ENCODE results near the gene RPH3AL.

The RPH3AL gene

DNA sequence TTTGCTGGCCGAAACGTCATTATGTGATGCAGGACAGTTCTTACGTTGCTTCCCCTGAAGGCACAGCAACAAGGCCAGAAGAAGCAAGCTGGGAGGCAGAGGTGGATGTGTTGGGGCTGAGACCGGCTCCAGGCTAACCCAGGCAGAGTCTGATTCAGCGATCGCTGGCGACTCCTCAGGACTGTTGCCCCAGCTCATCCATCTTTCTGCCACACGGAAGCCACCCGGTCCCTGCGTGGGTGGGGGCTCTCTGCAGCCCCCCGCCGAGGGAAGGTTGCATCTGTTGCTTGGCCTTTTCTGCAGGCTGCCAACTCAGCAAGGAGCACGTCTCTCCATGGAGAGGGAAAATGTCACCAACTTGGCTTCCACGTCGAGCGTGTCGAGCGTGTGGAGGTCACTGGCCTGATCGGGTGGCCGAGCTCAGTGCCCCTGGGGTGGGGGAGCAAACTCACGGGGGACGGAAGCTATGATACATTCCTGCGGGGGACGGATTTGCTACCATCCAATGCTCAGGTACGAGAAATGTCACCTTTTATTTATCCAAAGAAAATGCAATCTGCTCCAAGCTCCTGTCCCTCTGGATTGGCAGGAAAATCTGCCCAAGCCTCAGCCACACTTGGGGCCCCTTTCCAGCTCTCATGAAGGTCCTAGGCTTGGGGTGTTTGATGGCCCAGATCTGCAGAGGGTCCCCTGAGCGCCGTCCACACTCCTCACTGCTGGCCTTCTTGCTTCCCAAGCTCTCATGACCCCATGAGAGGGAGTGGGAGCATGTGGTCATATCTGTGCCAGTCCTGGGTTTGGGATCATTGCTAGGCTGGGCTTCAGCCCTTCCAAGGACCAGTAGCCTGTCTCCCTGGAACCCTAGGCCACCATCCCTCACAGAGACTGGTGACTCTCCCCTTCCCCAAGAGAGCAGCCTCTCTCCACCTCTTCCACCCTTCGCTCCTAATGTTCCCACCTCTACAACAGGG, 69.4 kb downstream of the RPH3AL start:
- H3K27me3 ChIP-seq (replicated peaks; ENCODE audit: control insufficient read depth, insufficient read depth, low read length, poor library complexity, severe bottlenecking) = no peaks in the 10 kb centered on the region
- no peaks in the 10 kb centered on the region for H3K4me1 ChIP-seq (ENCODE audit: control insufficient read depth, insufficient read depth, low read length, poor library complexity, severe bottlenecking)
- H3K27ac ChIP-seq (ENCODE audit: insufficient read depth, low read length, poor library complexity, severe bottlenecking) = no peak overlapping the region
- no peaks in the 10 kb centered on the region for H3K36me3 ChIP-seq (ENCODE audit: control insufficient read depth, insufficient read depth, low read length)
- DNase-seq = no peak
- H3K9me3 ChIP-seq (ENCODE audit: control insufficient read depth, low read length) = no peaks in the 10 kb centered on the region
- H3K4me3 ChIP-seq (ENCODE audit: insufficient read depth, low read depth, low read length, poor library complexity, severe bottlenecking) = no peak overlapping the region

GRCh38 chr17:282000-282911, 70.4 kb downstream of the RPH3AL start:
- Histone ChIP-seq H3K4me3 (ENCODE audit: insufficient read depth, low read depth, low read length, poor library complexity, severe bottlenecking) (no peak overlapping the region), H3K27me3 (replicated peaks; ENCODE audit: control insufficient read depth, insufficient read depth, low read length, poor library complexity, severe bottlenecking) (no peaks in the 10 kb centered on the region)
- DNase-seq = no peak

DNA sequence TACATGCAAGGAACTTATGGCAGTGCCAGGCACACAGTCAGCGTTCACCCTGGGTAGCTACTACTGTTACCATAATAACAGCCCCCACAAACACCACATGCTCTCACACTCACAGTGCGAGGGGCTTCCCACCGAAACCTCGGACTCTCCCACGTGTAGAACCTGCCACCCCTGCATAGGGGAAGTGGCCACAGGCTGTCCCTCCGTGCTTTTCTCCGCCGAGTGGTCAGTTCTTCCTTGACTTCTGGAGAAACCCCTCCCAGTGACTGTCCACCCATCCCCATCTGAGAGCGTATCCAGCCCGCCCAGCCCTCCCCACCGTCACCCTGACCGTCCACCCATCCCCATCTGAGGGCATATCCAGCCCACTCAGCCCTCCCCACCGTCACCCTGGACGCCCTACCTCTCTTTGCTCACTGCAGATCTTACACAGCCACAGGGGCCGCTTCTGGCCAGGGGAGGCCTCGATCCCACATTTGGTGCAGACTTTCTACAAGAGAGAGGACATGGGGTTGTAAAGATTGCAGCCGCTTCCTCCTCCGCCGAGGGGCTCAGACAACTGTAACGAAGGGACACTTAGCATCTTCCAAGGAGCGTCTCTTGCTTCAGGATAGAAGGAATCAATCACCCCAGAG, 71.1 kb downstream of the RPH3AL start:
- no peak overlapping the region for H3K4me3 ChIP-seq (ENCODE audit: insufficient read depth, low read depth, low read length, poor library complexity, severe bottlenecking)
- no peaks in the 10 kb centered on the region for H3K9me3 ChIP-seq (ENCODE audit: control insufficient read depth, low read length)
- H3K27ac ChIP-seq (ENCODE audit: insufficient read depth, low read length, poor library complexity, severe bottlenecking) = no peak overlapping the region
- no peaks in the 10 kb centered on the region for H3K36me3 ChIP-seq (ENCODE audit: control insufficient read depth, insufficient read depth, low read length)
- H3K4me1 ChIP-seq (ENCODE audit: control insufficient read depth, insufficient read depth, low read length, poor library complexity, severe bottlenecking) = no peaks in the 10 kb centered on the region
- no peaks in the 10 kb centered on the region for H3K27me3 ChIP-seq (replicated peaks; ENCODE audit: control insufficient read depth, insufficient read depth, low read length, poor library complexity, severe bottlenecking)
- DNase-seq = no peak

More at GRCh38 chr17:282000-282911, 70.4 kb downstream of the RPH3AL start:
- Histone ChIP-seq H3K36me3 (ENCODE audit: control insufficient read depth, insufficient read depth, low read length) (no peaks in the 10 kb centered on the region), H3K4me1 (ENCODE audit: control insufficient read depth, insufficient read depth, low read length, poor library complexity, severe bottlenecking) (no peaks in the 10 kb centered on the region), H3K9me3 (ENCODE audit: control insufficient read depth, low read length) (no peaks in the 10 kb centered on the region), H3K27ac (ENCODE audit: insufficient read depth, low read length, poor library complexity, severe bottlenecking) (no peak overlapping the region)

DNA sequence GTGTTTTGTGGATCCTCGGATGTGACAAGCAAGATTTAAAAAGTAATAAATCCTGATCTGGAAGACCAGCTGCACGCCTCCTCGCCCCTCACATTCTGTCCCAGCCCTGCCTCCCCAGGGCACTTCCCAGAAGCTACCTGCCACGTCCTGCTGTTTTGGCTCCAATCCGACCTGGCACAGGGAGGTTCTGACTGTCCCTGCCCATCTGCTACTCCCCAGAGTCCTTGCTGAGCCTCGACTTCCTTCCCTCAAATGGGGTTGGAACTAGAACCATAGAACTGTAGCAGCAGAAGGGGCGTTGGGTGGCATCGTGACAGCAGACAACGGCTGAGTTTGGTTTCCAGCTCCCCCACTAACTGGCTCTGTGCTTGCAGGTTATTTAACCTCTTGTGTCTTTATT, 71.7 kb downstream of the RPH3AL start:
- Histone ChIP-seq H3K27ac (ENCODE audit: insufficient read depth, low read length, poor library complexity, severe bottlenecking) (no peak overlapping the region), H3K4me1 (ENCODE audit: control insufficient read depth, insufficient read depth, low read length, poor library complexity, severe bottlenecking) (no peaks in the 10 kb centered on the region), H3K4me3 (ENCODE audit: insufficient read depth, low read depth, low read length, poor library complexity, severe bottlenecking) (no peak overlapping the region), H3K27me3 (replicated peaks; ENCODE audit: control insufficient read depth, insufficient read depth, low read length, poor library complexity, severe bottlenecking) (no peaks in the 10 kb centered on the region), H3K9me3 (ENCODE audit: control insufficient read depth, low read length) (no peaks in the 10 kb centered on the region), H3K36me3 (ENCODE audit: control insufficient read depth, insufficient read depth, low read length) (no peaks in the 10 kb centered on the region)
- no peak for DNase-seq

DNA sequence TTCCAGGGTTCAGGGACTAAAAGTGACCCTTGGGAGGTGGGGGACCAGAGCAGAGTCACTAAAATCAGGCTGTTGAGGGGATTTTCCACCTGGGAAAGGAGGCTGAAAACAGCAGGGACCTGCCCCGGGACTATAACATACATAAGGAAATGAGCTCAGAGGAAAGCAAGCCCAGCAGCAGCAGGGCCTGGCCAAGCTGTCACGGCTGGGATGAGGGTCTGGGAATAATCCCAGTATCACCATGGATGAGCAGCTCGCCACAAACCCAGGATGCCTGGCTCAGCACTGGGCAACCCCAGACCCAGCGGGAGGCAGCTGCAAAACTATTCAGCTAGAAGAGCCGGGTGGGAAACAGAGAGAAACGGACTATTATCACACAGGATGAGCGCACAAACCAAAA, 72.4 kb downstream of the RPH3AL start:
- Histone ChIP-seq H3K27ac (ENCODE audit: insufficient read depth, low read length, poor library complexity, severe bottlenecking) (no peak overlapping the region), H3K36me3 (ENCODE audit: control insufficient read depth, insufficient read depth, low read length) (no peaks in the 10 kb centered on the region), H3K4me3 (ENCODE audit: insufficient read depth, low read depth, low read length, poor library complexity, severe bottlenecking) (no peak overlapping the region), H3K4me1 (ENCODE audit: control insufficient read depth, insufficient read depth, low read length, poor library complexity, severe bottlenecking) (no peaks in the 10 kb centered on the region), H3K9me3 (ENCODE audit: control insufficient read depth, low read length) (no peaks in the 10 kb centered on the region), H3K27me3 (replicated peaks; ENCODE audit: control insufficient read depth, insufficient read depth, low read length, poor library complexity, severe bottlenecking) (no peaks in the 10 kb centered on the region)
- DNase-seq = no peak

GRCh38 chr17:279776-280175, 72.8 kb downstream of the RPH3AL start:
- Histone ChIP-seq H3K27ac (ENCODE audit: insufficient read depth, low read length, poor library complexity, severe bottlenecking) (no peak overlapping the region), H3K9me3 (ENCODE audit: control insufficient read depth, low read length) (no peaks in the 10 kb centered on the region), H3K36me3 (ENCODE audit: control insufficient read depth, insufficient read depth, low read length) (no peaks in the 10 kb centered on the region), H3K4me1 (ENCODE audit: control insufficient read depth, insufficient read depth, low read length, poor library complexity, severe bottlenecking) (no peaks in the 10 kb centered on the region), H3K4me3 (ENCODE audit: insufficient read depth, low read depth, low read length, poor library complexity, severe bottlenecking) (no peak overlapping the region), H3K27me3 (replicated peaks; ENCODE audit: control insufficient read depth, insufficient read depth, low read length, poor library complexity, severe bottlenecking) (no peaks in the 10 kb centered on the region)
- DNase-seq = no peak

DNA sequence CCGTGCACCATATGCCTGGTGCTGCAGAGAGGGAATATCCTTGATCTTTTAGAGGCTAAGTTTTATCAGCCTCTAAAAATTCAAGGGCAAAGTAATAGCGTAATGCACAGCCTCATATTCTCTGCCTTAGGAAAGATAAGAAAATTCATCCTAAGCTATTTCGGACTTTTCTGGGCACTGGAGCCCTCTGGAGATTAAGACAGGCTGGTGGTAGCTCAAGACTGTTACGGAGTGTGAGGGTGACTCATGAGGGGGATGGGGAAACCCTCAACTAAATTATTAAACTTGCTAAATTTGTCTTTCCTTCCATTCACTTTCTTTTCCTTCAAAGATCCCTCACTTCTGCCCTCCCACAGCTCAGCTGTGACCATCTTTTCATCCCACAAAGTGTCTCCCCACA, 73.3 kb downstream of the RPH3AL start:
- Histone ChIP-seq H3K27me3 (replicated peaks; ENCODE audit: control insufficient read depth, insufficient read depth, low read length, poor library complexity, severe bottlenecking) (no peaks in the 10 kb centered on the region), H3K36me3 (ENCODE audit: control insufficient read depth, insufficient read depth, low read length) (no peaks in the 10 kb centered on the region), H3K9me3 (ENCODE audit: control insufficient read depth, low read length) (no peaks in the 10 kb centered on the region), H3K4me1 (ENCODE audit: control insufficient read depth, insufficient read depth, low read length, poor library complexity, severe bottlenecking) (no peaks in the 10 kb centered on the region), H3K27ac (ENCODE audit: insufficient read depth, low read length, poor library complexity, severe bottlenecking) (no peak overlapping the region), H3K4me3 (ENCODE audit: insufficient read depth, low read depth, low read length, poor library complexity, severe bottlenecking) (no peak overlapping the region)
- no peak for DNase-seq

GRCh38 chr17:278676-279059, 73.9 kb downstream of the RPH3AL start:
- Histone ChIP-seq H3K27ac (ENCODE audit: insufficient read depth, low read length, poor library complexity, severe bottlenecking) (no peak overlapping the region), H3K4me1 (ENCODE audit: control insufficient read depth, insufficient read depth, low read length, poor library complexity, severe bottlenecking) (no peaks in the 10 kb centered on the region), H3K36me3 (ENCODE audit: control insufficient read depth, insufficient read depth, low read length) (no peaks in the 10 kb centered on the region), H3K4me3 (ENCODE audit: insufficient read depth, low read depth, low read length, poor library complexity, severe bottlenecking) (no peak overlapping the region), H3K27me3 (replicated peaks; ENCODE audit: control insufficient read depth, insufficient read depth, low read length, poor library complexity, severe bottlenecking) (no peaks in the 10 kb centered on the region), H3K9me3 (ENCODE audit: control insufficient read depth, low read length) (no peaks in the 10 kb centered on the region)
- DNase-seq = no peak

GRCh38 chr17:278055-278675, 74.4 kb downstream of the RPH3AL start:
- H3K4me3 ChIP-seq (ENCODE audit: insufficient read depth, low read depth, low read length, poor library complexity, severe bottlenecking) = no peak overlapping the region
- H3K36me3 ChIP-seq (ENCODE audit: control insufficient read depth, insufficient read depth, low read length) = no peaks in the 10 kb centered on the region
- no peak for DNase-seq
- H3K4me1 ChIP-seq (ENCODE audit: control insufficient read depth, insufficient read depth, low read length, poor library complexity, severe bottlenecking) = no peaks in the 10 kb centered on the region
- no peaks in the 10 kb centered on the region for H3K27me3 ChIP-seq (replicated peaks; ENCODE audit: control insufficient read depth, insufficient read depth, low read length, poor library complexity, severe bottlenecking)
- no peaks in the 10 kb centered on the region for H3K9me3 ChIP-seq (ENCODE audit: control insufficient read depth, low read length)
- H3K27ac ChIP-seq (ENCODE audit: insufficient read depth, low read length, poor library complexity, severe bottlenecking) = no peak overlapping the region
